Brain microvascular endothelial cell (primary cell): ENCODE measurements around the gene CCM2.

Source experiments
- DNase-seq: peaks from one replicate; pipeline ENCODE4 v3.0.0-alpha.2; 2020
- H3K27ac ChIP-seq: fragments of 250-450 bp; sonication (Bioruptor Pico); 2 replicates; pipeline ENCODE4 v1.5.1; 2020; ENCODE audit warnings: mild to moderate bottlenecking, moderate library complexity
- H3K27me3 ChIP-seq: fragments of 250-450 bp; sonication (Bioruptor Pico); replicated peaks from 2 replicates; pipeline ENCODE4 v1.5.1; 2020; ENCODE audit warnings: mild to moderate bottlenecking
- H3K36me3 ChIP-seq: fragments of 250-450 bp; sonication (Bioruptor Pico); replicated peaks from 2 replicates; pipeline ENCODE4 v1.5.1; 2020; ENCODE audit warnings: mild to moderate bottlenecking
- H3K4me3 ChIP-seq: 2 replicates; pipeline ENCODE4 v1.5.1; 2011; ENCODE audit warnings: low read depth, mild to moderate bottlenecking, control low read depth, low read length, moderate library complexity
- in situ Hi-C: cut with HindIII; loops from 2 replicates; pipeline ENCODE4 v1.10.0; 2017; ENCODE audit warnings: low sequenced_read_pairs, low pct_ligation_motif_present
- TF ChIP-seq, protein P1 (sequence below): IDR thresholded peaks from 2 replicates; pipeline ENCODE4 v1.5.1; 2011; ENCODE audit warnings: low read depth, mild to moderate bottlenecking, moderate library complexity, low read length, control low read depth, inconsistent platforms; ENCODE audit errors: missing control alignments

The CCM2 gene

GRCh38 chr7:45055594-45056219 is 55.7 kb downstream of the CCM2 start:
- TF ChIP-seq, protein P1, sequence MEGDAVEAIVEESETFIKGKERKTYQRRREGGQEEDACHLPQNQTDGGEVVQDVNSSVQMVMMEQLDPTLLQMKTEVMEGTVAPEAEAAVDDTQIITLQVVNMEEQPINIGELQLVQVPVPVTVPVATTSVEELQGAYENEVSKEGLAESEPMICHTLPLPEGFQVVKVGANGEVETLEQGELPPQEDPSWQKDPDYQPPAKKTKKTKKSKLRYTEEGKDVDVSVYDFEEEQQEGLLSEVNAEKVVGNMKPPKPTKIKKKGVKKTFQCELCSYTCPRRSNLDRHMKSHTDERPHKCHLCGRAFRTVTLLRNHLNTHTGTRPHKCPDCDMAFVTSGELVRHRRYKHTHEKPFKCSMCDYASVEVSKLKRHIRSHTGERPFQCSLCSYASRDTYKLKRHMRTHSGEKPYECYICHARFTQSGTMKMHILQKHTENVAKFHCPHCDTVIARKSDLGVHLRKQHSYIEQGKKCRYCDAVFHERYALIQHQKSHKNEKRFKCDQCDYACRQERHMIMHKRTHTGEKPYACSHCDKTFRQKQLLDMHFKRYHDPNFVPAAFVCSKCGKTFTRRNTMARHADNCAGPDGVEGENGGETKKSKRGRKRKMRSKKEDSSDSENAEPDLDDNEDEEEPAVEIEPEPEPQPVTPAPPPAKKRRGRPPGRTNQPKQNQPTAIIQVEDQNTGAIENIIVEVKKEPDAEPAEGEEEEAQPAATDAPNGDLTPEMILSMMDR = no peak
- no peak for DNase-seq
- H3K27me3 ChIP-seq = no peaks in the 10 kb centered on the region
- peaks cover 4% of the 10 kb centered on the region for H3K36me3 ChIP-seq
- H3K4me3 ChIP-seq = no peak overlapping the region
- in situ Hi-C loops = no loop called here
- no peak overlapping the region for H3K27ac ChIP-seq

DNA sequence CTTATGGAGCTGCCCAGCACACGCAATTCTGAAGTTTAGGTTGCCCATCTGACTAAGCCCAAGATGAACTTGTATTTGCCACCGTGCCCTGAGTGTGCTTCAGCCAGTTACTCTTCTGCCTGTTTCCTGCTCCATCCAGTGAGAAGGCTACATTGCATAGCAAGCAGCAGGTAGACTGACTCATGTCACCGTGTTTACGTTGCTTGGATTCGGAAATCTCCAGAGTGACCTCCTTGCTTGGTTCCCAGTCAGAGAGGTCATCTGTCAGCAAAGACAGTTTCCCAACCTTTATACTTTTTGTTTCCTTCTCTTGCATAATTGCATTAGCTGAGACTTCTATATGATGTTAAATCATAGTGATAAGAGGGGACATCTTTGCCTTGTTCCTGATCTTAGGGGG is 57.9 kb downstream of the CCM2 start:
- H3K36me3 ChIP-seq = no peaks in the 10 kb centered on the region
- H3K27me3 ChIP-seq = no peaks in the 10 kb centered on the region
- TF ChIP-seq, protein P1 = no peak
- in situ Hi-C loops = no loop called here
- no peak overlapping the region for H3K4me3 ChIP-seq
- no peak for DNase-seq
- H3K27ac ChIP-seq = no peak overlapping the region

DNA sequence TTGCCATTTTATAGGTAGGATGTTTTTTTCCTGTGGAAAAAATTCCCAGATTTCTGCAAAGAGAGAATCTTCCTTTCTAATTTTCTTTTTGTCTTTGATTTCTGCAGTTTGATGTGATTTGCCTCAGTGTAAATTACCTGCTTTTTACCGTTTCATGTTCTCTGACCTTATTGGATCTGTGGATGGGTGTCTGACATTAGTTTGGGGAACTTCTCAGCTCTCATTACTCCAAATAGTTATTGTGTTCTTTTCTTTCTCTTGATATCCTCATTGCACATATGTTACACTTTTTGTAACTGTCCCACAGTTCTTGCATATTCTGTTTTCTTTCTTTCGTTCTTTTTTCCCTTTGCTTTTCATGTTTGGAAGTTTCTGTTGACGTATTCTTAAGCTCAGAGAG is 60.3 kb downstream of the CCM2 start:
- peaks cover 8% of the 10 kb centered on the region for H3K36me3 ChIP-seq
- DNase-seq = no peak
- TF ChIP-seq, protein P1 = no peak
- in situ Hi-C loops = no loop called here
- H3K4me3 ChIP-seq = no peak overlapping the region
- H3K27me3 ChIP-seq = no peaks in the 10 kb centered on the region
- no peak overlapping the region for H3K27ac ChIP-seq

DNA sequence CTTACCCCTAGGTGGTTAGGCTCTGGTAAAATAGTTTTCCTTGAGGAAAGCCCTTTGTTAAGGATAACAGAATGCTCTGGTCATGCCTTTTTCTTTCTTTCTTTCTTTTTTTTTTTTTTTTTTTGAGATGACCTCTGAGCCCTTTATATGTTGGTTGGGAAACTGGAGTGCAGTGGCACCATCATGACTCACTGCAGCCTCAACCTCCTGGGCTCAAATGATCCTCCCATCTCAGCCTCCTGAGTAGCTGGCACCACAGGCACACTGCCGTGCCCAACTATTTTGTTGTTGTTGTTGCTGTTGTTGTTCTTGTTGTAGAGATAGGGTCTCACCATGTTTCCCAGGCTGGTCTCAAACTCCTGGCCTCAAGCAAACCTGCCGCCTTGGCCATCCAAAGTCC is 61.4 kb downstream of the CCM2 start:
- H3K4me3 ChIP-seq = no peak overlapping the region
- in situ Hi-C loops = no loop called here
- no peak overlapping the region for H3K27ac ChIP-seq
- peaks cover 12% of the 10 kb centered on the region for H3K36me3 ChIP-seq
- no peak for DNase-seq
- H3K27me3 ChIP-seq = no peaks in the 10 kb centered on the region
- TF ChIP-seq, protein P1 = no peak

- in situ Hi-C loops = no loop called here
- no peak overlapping the region for H3K4me3 ChIP-seq
- TF ChIP-seq, protein P1 = no peak
- peaks cover 12% of the 10 kb centered on the region for H3K36me3 ChIP-seq
- H3K27me3 ChIP-seq = no peaks in the 10 kb centered on the region
- DNase-seq = no peak
- H3K27ac ChIP-seq = no peak overlapping the region
Observed at GRCh38 chr7:45061806-45062425, 61.9 kb downstream of the CCM2 start.

DNA sequence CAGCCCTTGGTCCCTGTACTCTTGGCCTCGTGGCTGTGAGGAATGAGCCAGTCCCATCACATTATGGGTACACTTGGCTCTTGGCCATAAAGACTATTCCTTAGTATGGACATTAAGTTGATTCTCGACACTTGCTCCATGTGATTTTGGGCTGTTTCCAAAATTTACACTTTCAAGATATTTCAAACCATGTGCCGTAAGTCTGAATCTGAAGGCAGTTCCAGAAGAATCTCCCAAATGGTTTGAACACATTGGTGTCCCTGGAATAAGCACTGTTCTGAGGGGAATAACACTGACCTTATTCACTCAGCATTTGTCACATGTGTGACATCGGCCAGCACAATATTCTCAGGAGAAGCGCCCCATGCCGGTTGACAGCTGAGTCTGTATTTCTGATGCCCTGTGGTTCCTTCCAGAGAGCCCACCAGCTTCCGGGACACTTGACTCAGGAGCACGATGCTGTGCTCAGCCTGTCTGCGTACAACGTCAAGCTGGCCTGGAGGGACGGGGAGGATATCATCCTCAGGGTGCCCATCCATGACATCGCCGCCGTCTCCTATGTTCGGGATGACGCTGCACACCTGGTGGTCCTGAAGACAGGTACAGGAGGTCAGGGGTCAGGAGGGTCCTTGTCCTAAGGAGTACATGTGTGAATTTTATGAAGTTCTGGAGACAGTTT is 64.2 kb downstream of the CCM2 start:
- no peak for DNase-seq
- in situ Hi-C loops = no loop called here
- Histone ChIP-seq H3K36me3 (peaks cover 12% of the 10 kb centered on the region), H3K27ac (no peak overlapping the region), H3K4me3 (no peak overlapping the region), H3K27me3 (no peaks in the 10 kb centered on the region)
- TF ChIP-seq, protein P1 = no peak
